Measurements from ENCODE around the gene SHMT2.

SHMT2 gene

DNA sequence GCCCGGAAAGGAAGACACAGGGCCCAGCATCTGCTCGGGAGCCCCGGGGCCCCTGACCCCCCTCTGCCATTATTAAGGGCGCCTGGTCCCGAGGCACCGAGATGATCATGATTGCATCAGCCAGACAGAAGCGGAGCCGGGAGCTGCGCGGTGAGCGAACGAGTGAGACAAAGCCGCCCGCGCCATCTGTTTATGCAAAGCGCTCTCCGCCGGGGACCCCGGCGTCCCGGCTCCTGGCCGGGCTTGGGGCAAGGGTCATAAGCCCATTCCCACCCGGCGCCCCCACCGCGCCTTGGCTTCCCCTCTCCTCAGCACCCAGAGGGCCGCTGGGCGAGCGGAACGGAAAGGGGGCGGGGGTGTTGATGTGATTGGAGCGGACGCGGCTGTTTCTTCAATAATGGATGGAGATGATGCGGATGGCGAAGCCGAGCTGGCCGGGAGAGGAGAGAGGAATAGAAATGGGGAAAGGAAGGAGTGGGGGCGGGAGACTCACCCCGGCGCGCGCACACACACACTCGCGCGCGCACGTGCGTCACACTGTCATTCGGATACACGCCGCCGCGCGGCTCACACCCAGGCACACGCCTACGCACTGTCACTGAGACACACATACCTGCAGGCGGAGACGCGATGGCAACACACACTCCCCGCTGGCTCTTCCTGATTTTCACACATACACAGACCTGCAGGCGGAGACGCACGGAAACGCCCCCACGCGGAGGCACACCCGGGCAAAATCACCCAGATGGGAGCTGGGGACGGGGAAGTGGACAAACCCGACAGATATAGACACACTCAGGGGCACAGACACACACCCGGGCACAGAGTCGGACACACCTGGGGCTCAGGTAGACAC, 10.8 kb downstream of the SHMT2 start:
- DNase-seq (ENCODE audit: low spot score) = peak; percentile 77

DNA sequence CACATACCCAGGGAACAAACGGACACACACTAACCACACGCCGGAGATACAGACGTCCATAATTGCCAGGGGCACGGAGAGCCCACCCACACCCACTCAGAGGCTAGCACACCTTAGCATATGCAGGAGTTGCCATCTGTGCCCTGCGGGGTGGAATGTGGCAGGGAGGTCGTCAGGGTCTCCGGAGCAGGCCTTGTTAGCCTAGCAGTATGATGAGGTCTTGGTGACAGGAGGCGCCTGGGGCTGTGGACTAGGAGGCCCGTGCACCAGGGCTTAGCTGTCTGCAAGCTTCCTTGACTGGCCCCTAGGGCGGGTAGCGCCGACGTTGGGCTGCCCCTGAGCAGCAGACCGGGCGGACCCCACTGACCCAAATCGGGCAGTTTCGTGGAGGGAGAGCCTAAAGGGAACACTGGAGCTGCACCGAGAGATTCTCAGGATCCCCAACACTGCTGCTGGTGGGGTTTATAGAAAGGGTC, 11.5 kb downstream of the SHMT2 start:
- DNase-seq (ENCODE audit: low spot score) = peak; percentile 83

DNA sequence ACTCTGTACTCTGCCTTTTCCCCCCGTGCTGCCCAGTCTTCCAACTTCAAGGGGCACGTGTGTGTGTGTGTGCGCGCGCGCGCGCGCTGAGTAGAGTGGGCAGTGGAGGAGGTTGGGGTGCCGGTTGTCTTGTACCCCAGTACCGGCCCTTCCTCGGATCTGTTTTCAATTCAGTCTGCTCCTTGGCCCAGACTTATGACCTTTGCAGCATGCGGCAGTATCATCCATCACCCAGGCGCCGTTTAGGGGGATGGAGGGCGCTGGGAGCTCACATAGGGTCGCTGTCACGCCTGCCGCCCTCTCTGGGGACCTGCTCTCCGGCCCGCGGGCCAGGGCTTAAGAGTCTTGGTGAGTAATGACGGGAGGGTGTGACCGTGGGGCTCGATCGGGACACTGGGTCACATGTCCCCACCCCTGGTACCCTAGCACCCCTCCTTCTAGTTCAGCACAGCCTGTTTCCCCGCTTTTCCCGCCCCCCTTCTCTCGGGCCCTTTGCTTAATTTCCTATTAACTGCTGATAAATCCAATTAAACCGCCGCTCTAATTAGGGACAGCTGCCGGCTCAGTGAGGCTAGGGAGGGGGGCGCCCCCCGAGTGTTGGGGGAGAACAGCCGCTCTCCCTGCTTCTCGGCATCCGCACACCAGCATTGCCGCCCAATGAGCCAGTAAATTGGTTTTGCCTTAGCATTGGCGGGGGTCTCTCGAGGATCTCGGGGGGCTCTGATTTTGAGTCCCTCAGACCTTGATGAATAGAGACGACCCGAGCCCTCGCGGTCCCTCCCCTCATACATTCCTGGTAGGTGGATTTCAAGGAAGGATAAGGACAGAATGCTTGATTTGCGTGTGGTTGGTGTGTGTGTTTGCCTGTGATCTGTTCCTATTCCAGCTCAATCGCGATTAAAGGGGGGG, 12.1 kb downstream of the SHMT2 start:
- DNase-seq (ENCODE audit: low spot score) = peak; percentile 64

DNA sequence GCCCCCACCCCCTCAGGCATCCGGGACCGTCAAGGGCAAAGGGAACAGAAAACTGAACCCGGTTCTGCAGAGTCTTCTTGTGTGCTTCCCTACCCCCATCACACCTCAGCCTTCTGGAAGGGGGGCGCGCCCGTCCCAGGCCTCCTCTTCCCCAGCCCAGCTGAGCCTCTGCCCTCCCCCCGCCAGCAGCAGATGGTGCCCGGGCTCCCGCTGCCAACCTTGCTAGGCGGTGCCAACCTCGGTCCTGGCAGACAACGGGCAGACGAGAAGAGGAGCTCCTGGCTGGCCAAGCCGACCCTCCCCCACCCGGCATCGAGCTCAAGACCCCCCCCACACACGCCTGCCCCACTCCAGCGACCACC, 12.8 kb downstream of the SHMT2 start:
- no peak for DNase-seq (ENCODE audit: low spot score)

DNA sequence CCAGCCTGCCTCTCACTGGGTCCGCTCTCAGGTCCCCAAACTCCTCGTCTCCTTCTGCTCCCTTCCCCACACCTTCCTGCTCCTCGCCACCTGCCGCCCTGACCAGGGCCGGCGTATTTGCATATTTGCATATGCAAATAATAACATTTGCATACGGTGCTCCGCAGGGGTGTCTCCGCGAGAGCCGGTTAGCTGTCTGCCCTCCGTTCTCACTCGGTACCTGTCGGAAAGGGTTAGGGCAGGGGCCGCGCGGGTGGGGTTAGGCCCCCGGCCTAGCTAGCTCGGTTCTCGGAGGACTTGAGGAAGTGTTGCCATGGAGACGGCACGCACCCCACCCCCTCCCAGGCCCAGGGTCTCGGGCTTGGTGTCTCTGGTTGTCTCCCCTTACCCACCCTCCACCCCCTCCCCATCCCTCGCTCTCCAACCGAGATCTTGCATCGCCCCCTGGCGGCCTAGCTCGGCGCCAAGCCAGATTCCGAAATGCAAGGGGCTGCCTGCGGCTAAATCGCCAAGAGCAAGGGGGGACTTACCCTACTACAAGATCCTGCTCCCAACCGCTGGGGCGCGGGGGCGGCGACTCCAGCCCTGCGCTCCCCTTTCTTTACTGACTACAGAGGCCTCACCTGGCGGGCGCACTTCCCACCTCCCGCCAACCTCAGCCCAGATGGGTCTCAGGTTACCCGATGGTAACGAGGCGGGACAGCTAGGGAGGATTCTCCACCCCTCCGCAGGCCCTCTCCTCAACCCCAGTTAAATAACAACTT, 13.4 kb downstream of the SHMT2 start:
- peak; percentile 97 for DNase-seq (ENCODE audit: low spot score)

DNA sequence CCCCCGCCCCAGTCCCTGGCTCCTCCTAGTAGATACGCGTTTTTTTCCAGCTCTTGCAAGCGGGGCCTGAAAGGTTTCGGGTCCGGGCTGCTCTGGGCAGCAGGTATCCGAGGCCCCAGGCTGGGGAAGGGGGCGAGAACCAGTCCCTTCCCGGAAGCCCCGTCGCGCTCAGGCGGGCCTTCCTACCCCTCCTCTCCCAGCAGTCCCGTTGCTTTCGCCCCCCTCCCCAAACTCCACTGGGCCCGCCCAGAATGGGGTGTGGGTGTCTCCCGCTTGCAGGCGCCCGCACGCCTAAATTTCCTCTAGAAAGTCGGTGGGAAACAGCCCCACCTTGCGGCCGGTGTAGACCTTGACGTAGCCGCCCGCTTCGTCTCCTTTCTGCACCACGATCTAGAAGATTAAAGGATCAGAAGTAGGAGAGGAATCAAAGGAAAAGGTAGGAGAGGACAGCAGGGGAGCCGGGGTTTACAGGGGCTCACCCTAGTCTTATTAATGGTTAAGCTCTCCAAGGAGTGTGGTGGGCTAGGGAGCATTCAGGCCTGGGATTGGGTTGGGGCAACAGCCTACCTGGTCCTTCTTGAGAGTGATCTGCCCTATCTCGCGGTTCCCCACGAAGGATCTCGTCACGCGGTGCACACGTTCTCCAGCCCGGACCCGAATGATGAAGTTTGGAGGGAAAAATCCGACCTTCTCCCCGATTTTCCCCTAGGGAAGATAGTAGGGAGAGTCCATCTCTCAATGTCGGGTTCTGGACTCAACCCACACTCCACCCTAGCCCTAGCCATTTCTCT, 14.2 kb downstream of the SHMT2 start:
- DNase-seq (ENCODE audit: low spot score) = peak; percentile 96

DNA sequence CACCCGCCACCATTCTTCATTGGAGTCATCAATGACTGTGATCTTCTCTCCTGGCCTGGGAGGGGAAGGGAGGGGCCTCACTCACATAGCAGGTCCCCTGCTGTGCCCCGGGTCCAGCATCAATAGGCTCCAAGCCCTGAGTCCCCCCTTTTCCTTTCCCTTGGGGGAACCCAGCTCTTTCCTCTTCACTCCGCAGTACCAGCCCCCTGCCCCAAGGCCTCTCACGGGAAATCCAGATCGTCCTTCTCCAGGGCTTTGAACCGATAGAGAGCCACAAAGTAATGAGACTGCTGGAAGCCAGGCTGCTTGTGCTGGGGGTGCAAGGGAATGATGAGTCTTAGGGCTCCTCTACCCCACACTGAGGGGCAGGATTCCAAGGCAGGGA, 14.8 kb downstream of the SHMT2 start:
- no peak for DNase-seq (ENCODE audit: low spot score)

DNA sequence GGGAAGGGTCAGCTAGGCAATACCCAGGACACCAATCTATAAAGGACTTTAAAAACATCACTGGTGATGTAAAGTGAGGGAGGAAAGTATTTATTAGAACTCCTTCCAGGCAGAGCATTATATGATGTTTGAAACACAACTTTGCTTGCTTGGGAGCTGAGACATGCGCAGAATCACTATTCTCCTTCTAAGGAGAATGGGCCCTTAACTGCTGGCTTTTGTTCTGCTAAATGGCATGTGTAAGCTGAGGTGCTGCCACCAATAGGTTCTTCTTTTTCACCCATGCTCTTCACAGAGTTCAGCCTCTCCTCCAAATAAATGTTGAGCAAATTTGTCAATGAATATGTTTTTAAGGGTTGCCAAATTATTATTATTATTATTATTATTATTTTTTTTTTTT, 17.5 kb downstream of the SHMT2 start:
- no peak for DNase-seq (ENCODE audit: low spot score)

DNA sequence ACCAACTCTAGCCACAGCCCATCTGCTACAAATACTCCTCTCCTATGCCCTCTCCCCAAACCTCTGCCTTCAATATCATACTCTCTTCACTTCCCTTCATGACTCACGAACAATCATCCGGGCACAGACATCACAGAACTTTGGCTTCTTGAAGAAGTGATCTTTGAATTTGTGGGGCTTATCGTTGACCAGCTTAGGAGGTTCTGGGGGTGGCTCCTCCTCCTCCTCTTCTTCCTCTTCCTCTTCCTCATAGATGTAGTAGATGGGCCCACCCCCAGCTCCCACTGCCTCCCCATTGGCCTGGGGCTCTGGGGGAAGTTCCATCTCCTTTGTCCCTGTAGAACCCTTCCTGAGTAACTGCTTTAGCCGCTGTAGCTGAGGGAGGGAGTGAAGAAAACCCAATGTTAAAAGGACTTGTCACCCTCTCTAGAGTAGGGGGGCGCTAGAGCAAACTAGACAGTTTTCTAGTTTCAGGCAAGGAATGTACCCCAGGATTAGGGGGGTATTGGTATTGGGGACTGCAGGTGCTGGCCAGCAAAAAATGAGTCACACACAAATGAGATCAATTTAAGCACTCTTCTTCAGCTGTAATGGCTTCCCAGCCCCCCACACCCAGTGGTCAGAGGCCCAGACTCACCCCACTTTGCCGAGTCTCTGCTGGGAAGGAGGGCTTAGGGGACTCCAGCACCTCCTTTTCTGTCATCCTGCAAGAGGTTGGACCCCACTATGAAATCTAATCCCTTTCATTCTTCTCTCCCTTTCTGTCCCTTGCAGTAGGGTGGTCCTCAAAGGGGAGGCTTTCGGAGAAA, 19.6 kb downstream of the SHMT2 start:
- no peak for DNase-seq (ENCODE audit: low spot score)

DNA sequence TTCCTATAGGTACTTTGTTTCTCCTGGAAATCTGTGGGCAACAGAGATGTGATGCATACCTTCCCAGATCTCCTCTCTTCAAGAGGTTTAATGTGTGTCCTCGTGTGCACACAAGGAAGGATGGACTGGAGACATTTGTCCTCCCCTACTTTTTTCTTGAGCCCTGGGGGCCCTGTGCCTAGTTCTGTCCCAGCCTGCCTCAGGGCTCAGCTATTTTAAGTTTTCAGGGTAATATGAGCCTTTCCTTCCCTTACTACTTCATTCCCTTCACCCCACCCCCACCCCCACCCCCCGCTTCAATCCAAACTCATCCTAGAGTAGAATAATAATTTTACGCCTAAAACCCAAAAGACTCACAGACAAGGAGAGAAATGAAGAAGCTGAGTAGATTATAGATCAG, 21.0 kb downstream of the SHMT2 start:
- no peak for DNase-seq (ENCODE audit: low spot score)

DNA sequence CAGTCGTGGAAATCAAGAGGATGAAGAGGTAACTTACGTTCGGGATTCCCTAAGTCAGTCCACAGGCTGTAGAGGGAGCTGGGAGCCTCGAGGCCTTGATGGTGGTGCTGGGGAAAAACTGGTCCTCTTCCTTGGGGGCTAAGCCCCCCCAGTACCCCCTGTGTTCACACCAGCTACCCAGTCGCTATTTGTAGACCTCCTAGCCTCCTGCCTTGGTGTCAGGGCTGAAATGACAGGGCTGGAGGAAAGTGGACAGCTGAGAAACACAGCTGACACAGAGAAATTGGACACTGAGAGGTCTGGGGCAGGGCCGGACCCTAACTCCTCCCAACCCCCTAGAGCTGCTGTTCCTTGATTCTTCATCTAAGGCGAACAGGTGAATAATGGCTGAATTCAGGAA, 21.4 kb downstream of the SHMT2 start, which contains the start of gene STAC3:
STAC3 (minus strand) TSS at position 232 of the 400 bp plus-strand sequence. CDS start 1,551 bp downstream, outside the sequence.
- DNase-seq (ENCODE audit: low spot score) = no peak

DNA sequence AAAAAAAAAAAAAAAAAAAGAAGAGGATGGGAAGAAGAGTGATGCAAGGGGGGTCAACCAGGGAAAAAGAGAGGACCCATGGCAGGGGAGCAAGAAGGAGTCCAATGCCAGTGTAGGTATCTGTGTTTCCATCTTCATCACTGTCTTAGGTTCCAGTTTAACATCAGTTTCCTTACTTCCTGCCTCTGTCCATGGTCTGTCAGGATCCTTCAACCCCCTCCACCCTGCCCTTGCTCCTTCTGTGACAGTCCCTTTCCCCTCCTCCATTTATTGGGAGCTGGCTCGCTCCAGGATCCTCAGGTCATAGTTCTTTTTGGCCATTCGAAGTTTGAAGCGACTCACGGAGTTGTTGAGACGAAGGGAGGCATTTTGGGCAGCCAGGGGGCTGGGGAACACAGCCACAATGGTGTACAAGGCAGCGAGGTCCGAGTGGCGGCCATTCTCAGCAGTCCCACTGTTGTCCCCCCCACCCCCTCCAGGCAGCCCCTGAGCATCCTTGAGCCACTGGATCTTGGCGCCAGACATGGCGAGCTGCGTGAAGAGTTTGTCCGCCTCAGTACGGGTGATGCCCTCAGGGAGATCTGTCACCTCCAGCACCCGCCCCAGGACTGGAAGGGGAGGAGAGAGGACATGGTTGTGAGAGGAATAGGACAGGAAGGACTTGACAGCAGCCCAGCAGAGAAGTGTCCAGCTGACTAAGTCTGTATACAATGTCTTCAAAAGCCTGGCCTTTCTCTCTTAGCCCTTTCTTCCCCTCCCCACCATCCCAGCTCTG, 25.2 kb downstream of the SHMT2 start:
- no peak for DNase-seq (ENCODE audit: low spot score)

DNA sequence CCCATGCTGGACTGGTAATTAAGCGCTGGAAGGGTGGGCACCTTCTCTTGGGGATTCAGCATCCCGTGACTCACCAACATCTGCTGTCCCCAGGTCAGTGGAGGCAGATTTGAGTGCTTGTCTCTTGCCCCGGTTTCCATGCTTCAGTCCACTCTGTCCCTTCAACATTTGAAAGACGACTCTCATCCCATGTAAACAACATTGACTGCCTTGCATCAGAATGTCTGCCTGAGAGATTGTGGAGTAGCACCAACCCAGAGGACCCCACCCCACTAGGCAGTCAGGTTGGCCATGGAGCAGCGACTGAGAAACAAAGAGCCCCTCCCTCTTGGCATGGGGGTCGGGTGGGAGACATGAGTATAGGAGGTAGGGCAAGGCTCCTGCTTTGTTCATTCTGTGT, 26.4 kb downstream of the SHMT2 start:
- no peak for DNase-seq (ENCODE audit: low spot score)

DNA sequence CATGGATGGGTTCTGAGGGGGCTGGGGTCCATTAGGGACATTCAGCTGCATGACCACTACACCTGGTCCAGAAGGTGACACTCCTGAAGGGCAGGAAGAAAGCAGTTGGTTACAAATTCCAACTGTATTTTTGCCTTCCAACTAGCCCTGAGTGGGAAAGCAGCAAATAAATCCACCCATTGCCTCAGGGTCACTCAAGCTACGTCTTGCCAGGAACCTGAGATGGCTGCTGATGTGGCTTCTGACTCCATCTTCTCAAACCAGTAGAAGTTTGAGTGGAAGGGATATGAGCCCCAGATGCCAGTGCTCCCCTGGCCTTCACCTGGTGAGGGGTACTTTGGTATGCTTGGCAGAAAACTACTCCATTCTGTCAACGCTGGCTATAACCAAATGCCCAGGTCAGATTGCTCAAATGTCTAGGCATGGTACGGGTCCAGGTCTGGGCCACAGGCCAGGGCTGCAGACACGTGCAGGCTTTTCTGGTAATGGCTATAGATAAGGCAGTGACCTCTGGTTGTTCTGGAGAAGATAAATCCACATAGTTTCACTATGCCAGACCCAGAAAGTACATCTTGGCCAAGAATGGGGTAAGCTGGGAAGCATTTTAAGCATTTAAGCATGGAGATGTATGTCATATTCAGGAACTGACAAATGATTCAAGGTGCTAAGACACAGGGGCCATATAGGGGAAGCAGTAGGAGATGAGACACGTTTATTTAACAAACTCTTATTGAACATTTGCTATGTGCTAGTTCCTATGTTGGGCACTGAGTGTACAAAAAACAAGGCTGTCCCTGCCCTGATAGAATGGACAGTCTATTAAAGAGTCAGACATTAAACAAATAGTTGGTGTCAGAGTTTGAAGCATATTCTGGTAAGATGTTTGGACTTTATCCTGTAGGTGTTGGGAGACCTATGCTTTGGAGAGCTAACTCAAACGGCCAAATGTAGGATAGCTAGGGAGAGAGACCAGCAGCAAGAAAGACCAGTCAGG, 29.8 kb downstream of the SHMT2 start:
- no peak for DNase-seq (ENCODE audit: low spot score)

DNA sequence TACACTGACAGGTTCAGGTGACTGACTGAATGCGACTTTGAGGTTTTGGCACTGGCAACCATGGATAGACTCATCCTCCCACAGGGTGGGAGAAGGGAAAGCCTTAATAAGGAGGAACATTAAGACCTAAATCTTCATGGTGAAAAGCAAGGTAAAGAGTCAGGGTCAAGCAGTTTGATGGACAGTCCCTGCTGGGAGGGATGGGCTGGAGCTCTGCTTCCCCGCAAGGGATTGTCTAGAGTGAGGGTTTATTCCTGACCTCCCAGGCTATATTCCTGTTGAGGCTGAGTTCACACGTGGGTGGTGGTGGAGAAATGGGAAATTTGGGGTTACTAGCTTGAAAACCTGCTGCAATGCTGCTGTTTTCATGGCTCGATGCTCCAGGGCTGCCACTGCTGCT, 30.9 kb downstream of the SHMT2 start:
- no peak for DNase-seq (ENCODE audit: low spot score)

DNA sequence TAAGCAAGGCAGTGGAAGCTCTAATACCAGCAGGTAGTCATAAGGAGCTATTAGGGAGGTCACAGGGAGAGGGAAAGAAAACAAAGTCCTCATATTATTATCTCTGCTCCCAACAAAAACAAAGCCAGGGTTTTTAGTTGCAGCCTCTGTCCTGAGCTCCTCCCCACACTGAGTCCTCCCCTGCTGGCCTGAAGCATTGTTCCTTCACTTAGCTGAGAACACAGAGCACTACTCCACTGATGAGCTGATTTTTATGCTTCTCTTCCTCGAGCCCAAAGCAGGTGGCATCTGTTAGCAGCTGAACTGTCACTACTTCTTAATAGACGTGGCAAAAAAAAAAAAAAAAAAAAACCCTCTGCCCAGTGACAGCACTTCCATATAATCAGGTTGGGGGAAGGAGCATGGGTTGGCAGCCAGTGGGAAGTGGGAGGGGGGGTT, 31.9 kb downstream of the SHMT2 start:
- no peak for DNase-seq (ENCODE audit: low spot score)

DNA sequence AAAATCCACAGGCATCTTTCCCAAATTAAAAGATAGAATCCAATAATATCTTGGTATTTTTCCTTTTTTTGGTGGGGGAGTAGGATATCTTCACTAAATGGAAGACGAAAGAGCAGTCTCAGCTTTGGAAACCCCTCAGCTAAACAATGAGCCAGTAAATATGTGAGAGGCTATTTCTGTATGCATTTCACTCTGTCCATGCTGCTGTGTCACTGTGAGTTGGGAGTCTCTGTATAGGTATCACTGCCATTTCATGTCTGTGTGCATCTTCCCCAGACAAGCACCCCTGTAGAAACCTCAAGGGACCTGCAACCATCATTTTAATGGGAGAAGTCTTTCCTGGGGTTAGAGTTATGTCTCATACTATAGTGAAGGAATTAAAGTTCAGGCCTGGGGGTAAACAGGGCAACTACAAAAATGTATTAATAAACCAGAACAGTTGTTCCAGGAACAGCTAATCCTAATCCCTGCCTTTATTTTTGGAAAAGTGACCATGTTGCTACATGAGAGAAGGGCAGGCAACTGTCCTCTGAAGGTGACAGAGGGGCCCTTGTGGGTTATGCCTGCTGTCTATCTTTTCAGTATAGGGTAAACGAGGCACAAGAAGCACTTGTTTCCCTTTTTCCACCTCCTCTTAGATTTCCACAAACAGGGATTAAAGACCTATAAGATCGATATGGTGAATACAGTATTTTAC, 32.8 kb downstream of the SHMT2 start:
- no peak for DNase-seq (ENCODE audit: low spot score)

DNA sequence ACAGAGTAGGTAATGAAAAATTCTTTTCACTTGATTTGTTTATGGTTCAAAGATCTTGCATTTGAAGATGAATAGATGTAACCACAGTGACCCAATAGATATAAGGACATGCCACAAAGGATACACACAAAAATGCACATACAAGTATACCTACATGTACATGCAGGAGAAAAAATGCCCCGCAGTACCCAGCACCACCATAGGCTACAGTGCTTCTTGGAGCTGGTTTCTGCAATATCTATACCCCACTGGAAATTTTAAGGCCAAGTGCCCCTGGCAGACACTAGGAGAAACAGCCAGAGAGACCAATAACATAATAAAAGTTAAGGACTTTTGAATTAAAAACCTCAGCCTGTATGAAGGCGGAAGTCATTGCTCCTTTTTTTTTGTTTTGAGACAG, 33.6 kb downstream of the SHMT2 start:
- no peak for DNase-seq (ENCODE audit: low spot score)

Data from ecto neural progenitor cell (in vitro differentiated cells).